ENCODE measurements around the gene FAM222A. TPM values are rescaled to one million over a fixed set of nuclear protein-coding genes. Genes with fewer than 3 reads are reported as not detected.

The FAM222A gene
- total and polyA plus RNA-seq, 9 donors: 4.7 to 9.3 (median 5.9) TPM

DNA sequence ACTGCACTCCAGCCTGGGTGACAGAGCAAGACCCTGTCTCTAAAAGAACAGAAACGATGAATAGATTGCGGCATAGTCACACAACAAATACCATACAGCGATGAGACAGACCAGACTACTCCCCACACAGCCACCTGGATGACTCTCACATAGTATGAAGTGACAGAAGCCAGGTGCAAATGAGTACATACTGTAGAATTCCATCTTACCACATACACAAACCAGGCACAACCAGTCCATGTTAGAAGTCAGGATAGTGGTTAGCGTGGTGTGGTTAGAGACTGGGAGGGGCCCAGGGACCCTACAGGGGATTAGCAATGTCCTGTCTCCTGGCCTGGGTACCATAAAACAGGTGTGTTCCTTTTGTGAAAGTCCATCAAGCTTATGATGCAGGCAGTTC lies 53.8 kb downstream of the FAM222A start:
- DNase-seq: no peak
- Histone ChIP-seq H3K36me3 (ENCODE audit: control insufficient read depth, insufficient read depth, low read length) (no peaks in the 10 kb centered on the region), H3K9me3 (replicated peaks; ENCODE audit: control insufficient read depth, low read depth, low read length) (peaks cover 8% of the 10 kb centered on the region), H3K27me3 (ENCODE audit: control insufficient read depth, insufficient read depth, low read length) (no peaks in the 10 kb centered on the region), H3K4me1 (ENCODE audit: control insufficient read depth, insufficient read depth, low read length) (no peaks in the 10 kb centered on the region), H3K27ac (ENCODE audit: low read length) (no peak overlapping the region), H3K4me3 (ENCODE audit: low read length) (no peak overlapping the region)
- WGBS (ENCODE audit: insufficient coverage): no CpG with 5 or more reads among the region's 4 CpGs

DNA sequence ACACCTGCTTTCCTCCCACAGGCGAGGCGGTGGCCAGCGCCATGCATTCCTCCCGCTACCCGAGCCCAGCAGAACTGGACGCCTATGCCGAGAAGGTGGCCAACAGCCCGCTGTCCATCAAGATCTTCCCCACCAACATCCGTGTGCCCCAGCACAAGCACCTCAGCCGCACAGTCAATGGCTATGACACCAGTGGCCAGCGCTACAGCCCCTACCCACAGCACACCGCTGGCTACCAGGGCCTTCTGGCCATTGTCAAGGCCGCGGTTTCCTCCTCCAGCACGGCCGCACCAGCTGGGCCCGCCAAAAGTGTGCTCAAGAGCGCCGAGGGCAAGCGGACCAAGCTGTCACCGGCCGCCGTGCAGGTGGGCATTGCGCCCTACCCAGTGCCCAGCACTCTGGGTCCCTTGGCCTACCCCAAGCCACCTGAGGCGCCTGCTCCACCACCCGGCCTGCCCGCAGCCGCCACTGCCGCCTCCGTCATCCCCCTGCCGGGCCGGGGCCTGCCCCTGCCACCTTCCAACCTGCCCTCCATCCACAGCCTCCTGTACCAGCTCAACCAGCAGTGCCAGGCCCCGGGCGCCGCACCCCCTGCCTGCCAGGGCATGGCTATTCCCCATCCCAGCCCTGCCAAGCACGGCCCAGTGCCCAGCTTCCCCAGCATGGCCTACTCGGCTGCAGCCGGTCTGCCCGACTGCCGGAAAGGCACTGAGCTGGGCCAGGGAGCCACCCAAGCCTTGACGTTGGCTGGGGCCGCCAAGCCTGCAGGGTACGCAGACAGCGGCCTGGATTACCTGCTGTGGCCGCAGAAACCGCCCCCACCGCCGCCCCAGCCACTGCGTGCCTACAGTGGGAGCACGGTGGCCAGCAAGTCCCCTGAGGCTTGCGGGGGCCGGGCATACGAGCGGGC lies 54.6 kb downstream of the FAM222A start:
- H3K4me1 ChIP-seq (ENCODE audit: control insufficient read depth, insufficient read depth, low read length): no peaks in the 10 kb centered on the region
- H3K4me3 ChIP-seq (ENCODE audit: low read length): no peak overlapping the region
- DNase-seq: no peak
- peaks cover 5% of the 10 kb centered on the region for H3K9me3 ChIP-seq (replicated peaks; ENCODE audit: control insufficient read depth, low read depth, low read length)
- 92% methylated on average over 47 of the region's 54 CpGs for WGBS (ENCODE audit: insufficient coverage)
- H3K36me3 ChIP-seq (ENCODE audit: control insufficient read depth, insufficient read depth, low read length): no peaks in the 10 kb centered on the region
- no peak overlapping the region for H3K27ac ChIP-seq (ENCODE audit: low read length)
- no peaks in the 10 kb centered on the region for H3K27me3 ChIP-seq (ENCODE audit: control insufficient read depth, insufficient read depth, low read length)

DNA sequence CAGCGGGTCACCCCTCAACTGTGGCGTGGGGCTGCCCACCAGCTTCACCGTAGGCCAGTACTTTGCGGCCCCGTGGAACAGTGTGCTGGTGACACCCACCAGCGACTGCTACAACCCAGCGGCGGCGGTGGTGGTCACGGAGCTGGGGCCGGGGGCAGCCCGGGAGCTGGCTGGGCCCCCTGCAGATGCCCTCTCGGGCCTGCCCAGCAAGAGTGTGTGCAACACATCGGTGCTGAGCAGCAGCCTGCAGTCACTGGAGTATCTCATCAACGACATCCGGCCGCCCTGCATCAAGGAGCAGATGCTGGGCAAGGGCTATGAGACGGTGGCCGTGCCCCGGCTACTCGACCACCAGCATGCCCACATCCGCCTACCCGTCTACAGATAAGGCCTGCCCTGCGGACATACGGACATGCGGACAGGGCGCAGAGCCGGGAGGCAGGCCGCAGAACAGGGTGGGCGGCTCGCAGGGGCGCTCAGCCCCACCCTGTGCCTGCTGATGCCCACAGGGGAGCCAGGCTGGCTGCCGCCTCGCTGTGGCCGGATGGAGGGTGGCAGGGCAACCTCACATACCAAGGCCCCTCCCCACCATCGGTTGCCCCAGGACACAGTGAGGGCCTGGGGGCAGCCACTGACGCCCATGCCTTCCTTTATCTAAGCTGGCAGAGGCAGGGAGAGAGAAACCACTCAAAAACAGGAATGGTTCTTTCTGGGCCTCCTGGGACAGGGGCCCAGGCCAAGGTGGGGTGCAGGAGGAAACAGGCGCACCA lies 55.5 kb downstream of the FAM222A start:
- no peaks in the 10 kb centered on the region for H3K4me1 ChIP-seq (ENCODE audit: control insufficient read depth, insufficient read depth, low read length)

DNA sequence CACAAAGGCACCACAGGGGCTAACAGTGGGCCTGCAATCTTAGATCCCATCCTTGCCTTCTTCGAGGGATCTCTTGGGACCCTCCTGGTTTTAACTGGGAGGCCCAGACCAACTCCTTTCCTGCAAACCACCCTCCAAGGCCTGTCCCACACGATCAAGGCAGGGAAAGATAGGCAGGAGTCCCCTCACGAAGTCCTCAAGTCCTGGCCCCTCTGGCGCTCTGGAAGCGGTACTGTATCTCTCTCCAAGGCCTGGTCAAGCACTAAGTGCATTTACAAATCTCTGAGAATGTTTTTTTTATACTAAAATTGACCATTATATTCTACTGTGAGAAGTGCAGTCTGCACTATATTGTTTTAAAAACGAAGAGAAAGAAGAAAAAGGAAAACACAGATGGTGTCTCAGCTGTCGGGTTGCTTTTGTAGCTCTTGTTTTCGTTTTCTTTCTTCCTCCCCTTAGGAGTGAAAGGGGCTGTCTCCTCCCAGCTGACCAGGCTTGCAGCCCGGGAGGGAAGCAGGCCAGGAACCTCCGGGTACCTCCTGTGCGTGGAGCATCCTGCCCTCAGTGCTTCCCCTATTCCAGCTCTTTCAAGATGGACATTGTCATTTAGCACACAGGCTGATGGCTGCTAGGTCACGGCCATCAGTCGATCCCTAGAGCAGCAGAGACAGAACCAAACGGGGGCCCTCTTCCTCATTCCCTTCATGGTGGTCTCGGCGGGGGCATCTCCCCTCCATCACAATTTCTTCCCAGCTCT lies 56.7 kb downstream of the FAM222A start:
- no peak overlapping the region for H3K4me3 ChIP-seq (ENCODE audit: low read length)
- peaks cover 4% of the 10 kb centered on the region for H3K27me3 ChIP-seq (ENCODE audit: control insufficient read depth, insufficient read depth, low read length)
- H3K9me3 ChIP-seq (replicated peaks; ENCODE audit: control insufficient read depth, low read depth, low read length): no peaks in the 10 kb centered on the region
- H3K27ac ChIP-seq (ENCODE audit: low read length): no peak overlapping the region
- 38% methylated on average over 7 of the region's 16 CpGs for WGBS (ENCODE audit: insufficient coverage)
- no peaks in the 10 kb centered on the region for H3K4me1 ChIP-seq (ENCODE audit: control insufficient read depth, insufficient read depth, low read length)
- DNase-seq: peak; percentile 33
- H3K36me3 ChIP-seq (ENCODE audit: control insufficient read depth, insufficient read depth, low read length): no peaks in the 10 kb centered on the region

More for the DNA sequence above, 55.5 kb downstream of the FAM222A start:
- H3K36me3 ChIP-seq (ENCODE audit: control insufficient read depth, insufficient read depth, low read length): no peaks in the 10 kb centered on the region
- no peak overlapping the region for H3K4me3 ChIP-seq (ENCODE audit: low read length)
- H3K27ac ChIP-seq (ENCODE audit: low read length): no peak overlapping the region
- no peaks in the 10 kb centered on the region for H3K9me3 ChIP-seq (replicated peaks; ENCODE audit: control insufficient read depth, low read depth, low read length)
- no peak for DNase-seq
- 94% methylated on average over 36 of the region's 38 CpGs for WGBS (ENCODE audit: insufficient coverage)
- peaks cover 4% of the 10 kb centered on the region for H3K27me3 ChIP-seq (ENCODE audit: control insufficient read depth, insufficient read depth, low read length)

DNA sequence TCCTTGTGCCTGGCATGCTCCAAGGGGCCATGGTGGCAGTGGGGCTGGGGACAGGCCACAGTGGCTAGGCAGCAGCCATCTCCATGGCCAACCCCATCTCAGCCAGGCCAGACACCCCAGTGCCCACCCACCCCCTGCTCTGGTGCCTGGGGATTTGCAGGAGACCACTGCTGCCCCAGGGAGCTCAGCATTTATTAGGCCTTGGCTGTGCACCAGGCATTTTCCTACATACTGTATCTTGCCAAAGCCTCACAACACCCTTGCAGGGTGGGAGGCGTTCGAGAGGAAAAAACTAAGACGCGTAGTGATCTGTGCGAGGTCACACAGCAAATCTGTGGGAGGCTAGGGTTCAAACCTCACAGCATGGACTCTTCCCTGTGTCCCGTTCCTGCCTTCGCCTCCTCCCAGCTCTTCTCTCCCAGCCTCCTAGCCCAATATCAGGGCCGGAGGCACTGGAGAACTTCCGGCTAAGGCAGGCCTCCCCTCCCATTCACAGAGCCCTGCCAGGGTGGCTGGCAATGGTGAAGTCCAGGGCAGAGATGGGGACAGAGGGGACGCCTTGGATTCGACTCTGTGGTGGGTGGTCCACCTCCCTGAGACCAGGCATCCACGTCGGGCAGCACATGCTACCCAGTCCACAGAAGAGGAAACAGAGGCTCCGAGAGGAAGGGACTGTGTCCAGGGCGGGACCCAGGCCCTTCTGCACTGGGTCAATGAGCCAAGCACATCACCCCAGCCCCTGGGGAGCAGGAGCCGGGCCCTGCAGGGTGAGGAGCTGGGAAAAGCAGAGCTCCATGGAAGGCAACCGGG lies 57.4 kb downstream of the FAM222A start:
- WGBS (ENCODE audit: insufficient coverage): 74% methylated on average over 12 of the region's 17 CpGs
- H3K27ac ChIP-seq (ENCODE audit: low read length): no peak overlapping the region
- H3K9me3 ChIP-seq (replicated peaks; ENCODE audit: control insufficient read depth, low read depth, low read length): no peaks in the 10 kb centered on the region
- no peaks in the 10 kb centered on the region for H3K4me1 ChIP-seq (ENCODE audit: control insufficient read depth, insufficient read depth, low read length)
- no peak overlapping the region for H3K4me3 ChIP-seq (ENCODE audit: low read length)
- no peaks in the 10 kb centered on the region for H3K36me3 ChIP-seq (ENCODE audit: control insufficient read depth, insufficient read depth, low read length)
- H3K27me3 ChIP-seq (ENCODE audit: control insufficient read depth, insufficient read depth, low read length): peaks cover 4% of the 10 kb centered on the region
- no peak for DNase-seq

DNA sequence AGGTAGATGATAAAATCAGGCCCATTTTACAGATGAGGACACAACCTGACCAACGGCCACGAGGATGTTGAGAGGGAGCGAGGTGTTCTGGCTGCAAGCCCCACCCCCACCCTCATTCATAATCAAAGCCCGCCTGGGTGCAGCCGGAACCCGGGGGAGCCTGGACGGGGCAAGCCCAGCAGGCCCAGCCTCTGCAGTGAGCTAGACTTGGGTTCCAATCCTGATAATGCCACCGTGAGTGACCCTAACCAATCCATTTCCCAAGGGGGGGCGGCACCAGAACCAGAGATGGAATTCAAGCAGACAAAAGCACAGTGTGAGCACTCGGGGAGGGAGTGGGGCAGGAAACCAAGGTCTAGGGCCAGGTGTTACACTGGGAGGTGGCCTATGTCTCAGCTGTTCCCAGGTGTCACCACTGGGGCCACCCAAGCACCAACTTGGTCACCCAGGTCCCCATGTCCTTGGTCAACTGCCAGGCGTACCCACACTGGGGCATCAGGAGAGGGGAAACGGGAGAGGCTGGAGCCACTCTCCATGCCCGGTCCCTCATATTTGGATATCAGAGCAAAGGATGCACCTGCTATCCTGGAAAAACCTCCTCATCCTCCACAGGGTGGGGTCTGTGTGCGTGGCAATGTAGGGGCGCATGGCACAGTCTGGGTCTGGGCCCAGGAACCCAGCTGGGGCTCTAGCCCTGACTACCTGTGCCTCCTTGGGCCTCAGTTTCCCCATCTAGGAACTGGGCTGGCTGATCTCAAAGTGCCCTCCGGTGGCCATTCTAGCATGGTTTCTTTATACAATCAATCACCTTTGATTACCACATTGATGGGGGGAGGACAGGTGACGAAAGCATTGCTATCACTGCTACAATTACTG lies 58.4 kb downstream of the FAM222A start:
- no peaks in the 10 kb centered on the region for H3K36me3 ChIP-seq (ENCODE audit: control insufficient read depth, insufficient read depth, low read length)
- no peak overlapping the region for H3K4me3 ChIP-seq (ENCODE audit: low read length)
- H3K9me3 ChIP-seq (replicated peaks; ENCODE audit: control insufficient read depth, low read depth, low read length): no peaks in the 10 kb centered on the region
- no peak for DNase-seq
- 71% methylated on average over 10 of the region's 17 CpGs for WGBS (ENCODE audit: insufficient coverage)
- peaks cover 4% of the 10 kb centered on the region for H3K27me3 ChIP-seq (ENCODE audit: control insufficient read depth, insufficient read depth, low read length)
- no peaks in the 10 kb centered on the region for H3K4me1 ChIP-seq (ENCODE audit: control insufficient read depth, insufficient read depth, low read length)
- H3K27ac ChIP-seq (ENCODE audit: low read length): no peak overlapping the region

DNA sequence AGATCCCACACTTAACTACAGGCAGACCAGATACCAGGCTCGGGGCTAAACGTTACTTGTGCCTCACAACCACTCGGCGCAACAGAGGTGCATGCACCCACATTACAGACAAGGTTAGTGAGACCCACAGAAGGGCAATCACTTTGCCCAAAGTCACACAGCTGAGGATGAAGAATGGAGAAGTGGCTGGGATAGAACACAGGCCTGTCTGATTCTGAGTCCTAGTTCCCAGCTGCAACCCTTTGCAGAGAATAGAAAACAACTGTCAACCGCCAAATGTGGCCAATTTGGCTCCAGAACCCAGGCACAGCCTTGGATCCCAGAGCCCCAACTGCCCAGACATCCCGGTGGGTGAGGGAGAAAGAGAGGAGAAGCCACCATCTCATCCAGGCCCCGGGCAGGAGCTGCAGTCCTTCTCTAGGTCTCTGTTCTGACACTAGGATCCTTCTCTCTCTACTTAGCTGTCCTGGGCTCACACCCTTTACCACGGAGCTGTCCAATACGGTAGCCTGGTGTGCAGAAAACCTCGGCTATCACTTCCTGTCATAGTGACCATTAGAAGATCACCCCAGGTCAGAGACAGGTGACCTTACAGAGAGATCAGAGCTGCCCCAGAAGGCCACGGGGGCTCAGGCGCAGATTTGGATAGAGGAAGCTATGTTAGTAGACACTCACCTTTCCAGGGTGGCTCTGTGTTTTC lies 59.1 kb downstream of the FAM222A start:
- Histone ChIP-seq H3K36me3 (ENCODE audit: control insufficient read depth, insufficient read depth, low read length) (no peaks in the 10 kb centered on the region), H3K4me1 (ENCODE audit: control insufficient read depth, insufficient read depth, low read length) (no peaks in the 10 kb centered on the region), H3K9me3 (replicated peaks; ENCODE audit: control insufficient read depth, low read depth, low read length) (no peaks in the 10 kb centered on the region), H3K27me3 (ENCODE audit: control insufficient read depth, insufficient read depth, low read length) (peaks cover 4% of the 10 kb centered on the region), H3K4me3 (ENCODE audit: low read length) (no peak overlapping the region), H3K27ac (ENCODE audit: low read length) (no peak overlapping the region)
- 55% methylated on average over 8 of the region's 12 CpGs for WGBS (ENCODE audit: insufficient coverage)
- DNase-seq: no peak

DNA sequence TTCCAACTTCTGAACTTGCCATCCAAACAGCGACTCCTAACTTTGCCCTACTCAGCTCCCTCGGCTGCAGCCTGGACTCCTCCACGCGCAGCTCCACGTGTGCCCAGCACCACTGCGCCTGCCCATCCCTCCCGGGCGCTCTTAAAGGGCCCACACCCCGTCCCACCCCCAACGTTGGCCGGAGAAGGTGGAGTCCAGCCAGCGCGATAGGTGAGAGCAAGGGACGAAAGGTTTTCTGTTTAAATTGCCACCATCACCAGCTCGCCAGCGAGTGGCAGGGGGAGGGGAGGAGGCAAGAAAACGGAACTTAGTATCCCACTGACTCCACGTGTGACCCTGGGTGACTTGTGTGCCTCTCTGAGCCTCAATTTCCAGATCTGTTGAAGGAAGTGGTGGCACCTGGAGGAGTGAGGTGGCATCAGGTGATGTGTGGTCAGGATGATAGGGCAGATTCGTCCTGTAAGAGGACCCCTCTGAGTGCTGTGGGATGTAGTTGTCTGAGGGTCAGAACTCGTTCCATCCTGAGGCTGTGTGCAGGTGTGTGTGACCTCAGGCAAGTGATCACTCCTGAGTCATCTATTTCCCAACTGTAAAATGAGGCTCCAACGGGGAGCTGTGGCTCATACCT lies 59.9 kb downstream of the FAM222A start:
- peaks cover 4% of the 10 kb centered on the region for H3K27me3 ChIP-seq (ENCODE audit: control insufficient read depth, insufficient read depth, low read length)
- H3K9me3 ChIP-seq (replicated peaks; ENCODE audit: control insufficient read depth, low read depth, low read length): no peaks in the 10 kb centered on the region
- no peak for DNase-seq
- 45% methylated on average over 6 of the region's 21 CpGs for WGBS (ENCODE audit: insufficient coverage)
- H3K36me3 ChIP-seq (ENCODE audit: control insufficient read depth, insufficient read depth, low read length): no peaks in the 10 kb centered on the region
- no peaks in the 10 kb centered on the region for H3K4me1 ChIP-seq (ENCODE audit: control insufficient read depth, insufficient read depth, low read length)
- H3K27ac ChIP-seq (ENCODE audit: low read length): no peak overlapping the region
- no peak overlapping the region for H3K4me3 ChIP-seq (ENCODE audit: low read length)
